Kidney (tissue), 14 donors: Measurements from ENCODE around the gene COMMD10. TPM values are rescaled to one million over a fixed set of nuclear protein-coding genes. Genes with fewer than 3 reads are reported as not detected.

Experiments used
- DNase-seq, 5 donors: peaks; one replicate each; pipeline ENCODE4 v3.0.0-alpha.2; 2013 to 2020
- FAIRE-seq: peaks from 2 replicates; lab custom pipeline; 2012; peaks lifted over from hg19 to GRCh38; lab: Jason Lieb, UNC
- H3K27ac ChIP-seq, 2 donors: one replicate each; pipeline ENCODE4 v1.7.0; 2013; ENCODE audit warnings: low read depth in 2 of 2, low read length in 2 of 2, inconsistent platforms in 1 of 2
- H3K27me3 ChIP-seq: one replicate; pipeline ENCODE4 v1.7.1; 2013; ENCODE audit warnings: low read length, inconsistent platforms; ENCODE audit not compliant: control insufficient read depth, insufficient read depth
- H3K36me3 ChIP-seq, 3 donors: one replicate each; pipeline versions ENCODE4 v1.7.0 to v1.7.1; 2013; ENCODE audit warnings: low read length in 3 of 3, control low read depth in 1 of 3, inconsistent platforms in 1 of 3; ENCODE audit not compliant: insufficient read depth in 3 of 3, control insufficient read depth in 2 of 3
- H3K4me1 ChIP-seq, 3 donors: one replicate each; pipeline versions ENCODE4 v1.7.0 to v1.7.1; 2013; ENCODE audit warnings: low read length in 3 of 3, inconsistent platforms in 1 of 3, low read depth in 1 of 3; ENCODE audit not compliant: control insufficient read depth in 2 of 3, insufficient read depth in 2 of 3
- H3K4me3 ChIP-seq, 3 donors: one replicate each; pipeline versions ENCODE4 v1.7.0 to v1.8.1; 2013; ENCODE audit warnings: low read length in 3 of 3, control low read depth in 1 of 3, inconsistent platforms in 1 of 3
- H3K9ac ChIP-seq, 3 donors: one replicate each; pipeline versions ENCODE4 v1.7.0 to v1.7.1; 2013; ENCODE audit warnings: low read length in 3 of 3, control low read depth in 1 of 3, inconsistent platforms in 1 of 3
- H3K9me3 ChIP-seq, 3 donors: one replicate each; pipeline versions ENCODE4 v1.7.0 to v1.7.1; 2013; ENCODE audit warnings: low read length in 3 of 3, control low read depth in 1 of 3, inconsistent platforms in 1 of 3; ENCODE audit not compliant: control insufficient read depth in 2 of 3, insufficient read depth in 1 of 3
- CTCF ChIP-seq: IDR thresholded peaks from 3 replicates; pipeline ENCODE4 v1.5.1; 2012; ENCODE audit warnings: mild to moderate bottlenecking, moderate library complexity, borderline replicate concordance; ENCODE audit not compliant: insufficient read depth; ENCODE audit errors: extremely low read depth
- intact Hi-C: fragments of 100-400 bp; cut with DNase I; formaldehyde crosslinking; loops from one replicate; pipeline ENCODE4 v1.11.1; 2022
- polyA plus RNA-seq: library from polyadenylated mRNA; stranded (reverse); fragments of 350-450 nt; fragmentation: Illumina TruSeq; extraction: RNeasy Lipid Tissue Mini Kit (QIAGEN cat#74804); gene quantifications from one replicate; pipeline ENCODE4 v1.2.3, GENCODE V29; 2014; ENCODE audit warnings: low read depth, low replicate concordance; ENCODE audit not compliant: insufficient read depth
- total RNA-seq: library from RNA; stranded (reverse); fragmentation: NEBNext Ultra II Directional; extraction: Animal tissue kit (Norgen Biotek cat#: 25700); gene quantifications from one replicate; pipeline ENCODE4 v1.2.1, GENCODE V29; 2021
- donor health status: control.
- donor health status: control.
- donor health status: control.
- donor health status: control.
- donor health status: control.
- donor health status: DM: yes; HTN: yes; CAD: no.
- donor health status: Normal renal cell carcinoma (clear cell type).

COMMD10 gene
- total and polyA plus RNA-seq, 2 donors from 2014 or later = 37.6 to 41.1 TPM

GRCh38 chr5:116075191-116075831, 9.5 kb upstream of the COMMD10 start:
- no peak overlapping the region for H3K9ac ChIP-seq
- TF ChIP-seq CTCF = no peak
- FAIRE-seq (no peak), DNase-seq (peak in 3 of 5 donors; percentile 17 to 33 (median 18))
- H3K36me3 ChIP-seq = no peaks in the 10 kb centered on the region
- intact Hi-C loops = no loop called here
- H3K4me1 ChIP-seq = no peaks in the 10 kb centered on the region
- no peaks in the 10 kb centered on the region for H3K27me3 ChIP-seq
- H3K9me3 ChIP-seq = no peaks in the 10 kb centered on the region
- H3K4me3 ChIP-seq = no peak overlapping the region
- no peak overlapping the region for H3K27ac ChIP-seq

GRCh38 chr5:116076496-116076895, 8.3 kb upstream of the COMMD10 start:
- H3K9me3 ChIP-seq = no peaks in the 10 kb centered on the region
- FAIRE-seq (no peak), DNase-seq (no peak)
- H3K27ac ChIP-seq = no peak overlapping the region
- no peak overlapping the region for H3K4me3 ChIP-seq
- H3K4me1 ChIP-seq = no peaks in the 10 kb centered on the region
- H3K36me3 ChIP-seq = no peaks in the 10 kb centered on the region
- intact Hi-C loops = no loop called here
- H3K9ac ChIP-seq = no peak overlapping the region
- no peaks in the 10 kb centered on the region for H3K27me3 ChIP-seq
- no peak for TF ChIP-seq CTCF

GRCh38 chr5:116078199-116078598, 6.6 kb upstream of the COMMD10 start:
- Histone ChIP-seq H3K9ac (no peak overlapping the region), H3K4me3 (no peak overlapping the region), H3K36me3 (no peaks in the 10 kb centered on the region), H3K9me3 (no peaks in the 10 kb centered on the region), H3K4me1 (no peaks in the 10 kb centered on the region), H3K27me3 (no peaks in the 10 kb centered on the region), H3K27ac (no peak overlapping the region)
- intact Hi-C loops = no loop called here
- FAIRE-seq (no peak), DNase-seq (no peak)
- no peak for TF ChIP-seq CTCF
